OCI-LY3 (cell line): Measurements from ENCODE around the gene ADAMTS6.

Experiments
- CTCF ChIP-seq: fragments of 200-600, 300-600 bp; sonication (generic); IDR thresholded peaks from 2 replicates; pipeline ENCODE4 v1.5.1; 2014; ENCODE audit warnings: antibody characterized with exemption, low read length, low read depth
- EZH2phosphoT487 ChIP-seq: fragments of 200-600 bp; shearing (Covaris generic); IDR thresholded peaks from 2 replicates; pipeline ENCODE4 v1.6.1; 2018; ENCODE audit warnings: antibody characterized with exemption, mixed run types, low read depth

- TF ChIP-seq CTCF (no peak), EZH2phosphoT487 (no peak)
Measured at GRCh38 chr5:65204966-65205365, 276.8 kb downstream of the ADAMTS6 start.
